Measurements from ENCODE around the gene KCNB1. TPM values are rescaled to one million over a fixed set of nuclear protein-coding genes. Genes with fewer than 3 reads are reported as not detected.

Gene KCNB1
- total and polyA plus RNA-seq, 11 donors, result 0.72 to 4.9 (median 1.3) TPM

- Histone ChIP-seq H3K4me1 (no peaks in the 10 kb centered on the region), H3K36me3 (no peaks in the 10 kb centered on the region), H3K27me3 (no peaks in the 10 kb centered on the region), H3K9me3 (no peaks in the 10 kb centered on the region), H3K4me3 (no peak overlapping the region), H3K27ac (no peak overlapping the region)
- WGBS, 4 donors, result 66 to 76% (median 75%) methylated on average over 9 of the region's 9 CpGs
- TF ChIP-seq, protein P1, sequence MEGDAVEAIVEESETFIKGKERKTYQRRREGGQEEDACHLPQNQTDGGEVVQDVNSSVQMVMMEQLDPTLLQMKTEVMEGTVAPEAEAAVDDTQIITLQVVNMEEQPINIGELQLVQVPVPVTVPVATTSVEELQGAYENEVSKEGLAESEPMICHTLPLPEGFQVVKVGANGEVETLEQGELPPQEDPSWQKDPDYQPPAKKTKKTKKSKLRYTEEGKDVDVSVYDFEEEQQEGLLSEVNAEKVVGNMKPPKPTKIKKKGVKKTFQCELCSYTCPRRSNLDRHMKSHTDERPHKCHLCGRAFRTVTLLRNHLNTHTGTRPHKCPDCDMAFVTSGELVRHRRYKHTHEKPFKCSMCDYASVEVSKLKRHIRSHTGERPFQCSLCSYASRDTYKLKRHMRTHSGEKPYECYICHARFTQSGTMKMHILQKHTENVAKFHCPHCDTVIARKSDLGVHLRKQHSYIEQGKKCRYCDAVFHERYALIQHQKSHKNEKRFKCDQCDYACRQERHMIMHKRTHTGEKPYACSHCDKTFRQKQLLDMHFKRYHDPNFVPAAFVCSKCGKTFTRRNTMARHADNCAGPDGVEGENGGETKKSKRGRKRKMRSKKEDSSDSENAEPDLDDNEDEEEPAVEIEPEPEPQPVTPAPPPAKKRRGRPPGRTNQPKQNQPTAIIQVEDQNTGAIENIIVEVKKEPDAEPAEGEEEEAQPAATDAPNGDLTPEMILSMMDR (IDR thresholded peaks at IDR 0.05), result no peak
- no peak for TF ChIP-seq POLR2A (IDR thresholded peaks at IDR 0.05)
- intact Hi-C loops (cut with DNase I), result loop anchor here in 2 of 10 donors (10.0 kb wide), 1 partner anchor 266 kb away; no protein-coding TSS in a partner anchor
- DNase-seq (no peak), ATAC-seq (no peak)
These were observed 143.3 kb downstream of the KCNB1 start for GRCh38 chr20:49339123-49339522.

GRCh38 chr20:49338061-49338460, 144.4 kb downstream of the KCNB1 start:
- ATAC-seq, result no peak

GRCh38 chr20:49337357-49337756, 145.1 kb downstream of the KCNB1 start:
- DNase-seq, result no peak
- no peak overlapping the region for H3K27ac ChIP-seq
- intact Hi-C loops (cut with DNase I), result loop anchor here in 3 of 10 donors (2.0 to 10.0 kb wide), 2 partner anchors 171 to 267 kb away; no protein-coding TSS in a partner anchor
- WGBS, 4 donors, result 61 to 73% (median 67%) methylated on average over 7 of the region's 7 CpGs
- no peaks in the 10 kb centered on the region for H3K9me3 ChIP-seq
- no peak for ATAC-seq
- peaks cover 0 to 11% (median 2%) of the 10 kb centered on the region in 9 donors for H3K27me3 ChIP-seq
- no peak overlapping the region for H3K4me3 ChIP-seq
- no peaks in the 10 kb centered on the region for H3K4me1 ChIP-seq
- H3K36me3 ChIP-seq, result no peaks in the 10 kb centered on the region
- TF ChIP-seq, protein P1 (IDR thresholded peaks at IDR 0.05), result no peak
- no peak for TF ChIP-seq POLR2A (IDR thresholded peaks at IDR 0.05)

More at GRCh38 chr20:49338061-49338460, 144.4 kb downstream of the KCNB1 start:
- intact Hi-C loops (cut with DNase I), result loop anchor here in 2 of 10 donors (10.0 kb wide), 1 partner anchor 267 kb away; no protein-coding TSS in a partner anchor
- Histone ChIP-seq H3K4me1 (no peaks in the 10 kb centered on the region), H3K36me3 (no peaks in the 10 kb centered on the region), H3K4me3 (no peak overlapping the region), H3K27me3 (peaks cover 0 to 7% (median 0%) of the 10 kb centered on the region in 9 donors), H3K9me3 (no peaks in the 10 kb centered on the region), H3K27ac (no peak overlapping the region)
- 92 to 96% (median 95%) methylated on average over 11 of the region's 11 CpGs for WGBS, 4 donors
- TF ChIP-seq, protein P1 (IDR thresholded peaks at IDR 0.05), result no peak
- no peak for TF ChIP-seq POLR2A (IDR thresholded peaks at IDR 0.05)
- no peak for DNase-seq

GRCh38 chr20:49336786-49337185, 145.7 kb downstream of the KCNB1 start:
- no peak for ATAC-seq
- no peak for DNase-seq
- Histone ChIP-seq H3K4me3 (no peak overlapping the region), H3K9me3 (no peaks in the 10 kb centered on the region), H3K27ac (no peak overlapping the region), H3K4me1 (no peaks in the 10 kb centered on the region), H3K27me3 (peaks cover 0 to 11% (median 2%) of the 10 kb centered on the region in 9 donors), H3K36me3 (no peaks in the 10 kb centered on the region)
- TF ChIP-seq, protein P1 (IDR thresholded peaks at IDR 0.05), result no peak
- TF ChIP-seq POLR2A (IDR thresholded peaks at IDR 0.05), result no peak
- intact Hi-C loops (cut with DNase I), result loop anchor here in 3 of 10 donors (2.0 to 10.0 kb wide), 2 partner anchors 172 to 268 kb away; no protein-coding TSS in a partner anchor
- WGBS, 4 donors, result 75 to 87% (median 84%) methylated on average over 7 of the region's 7 CpGs

Data from heart left ventricle (tissue), 16 donors.